Central memory CD8-positive, alpha-beta T cell (primary cell): ENCODE data around the gene CSNK1D.
A peak's percentile ranks its signal among the peaks of the same experiment; 100 is the strongest.
"Not testable (repeated sequence)": the region's sequence is repeated elsewhere in the genome, so short reads cannot be mapped to it uniquely, and the experiment has no call there.

Experiments used
- ATAC-seq: fragments of 150-1000 bp; cut with Tn5 transposase; replicated peaks from 2 replicates; pipeline ENCODE4 v1.10.0; 2022; ENCODE audit warnings: mild to moderate bottlenecking, moderate FRiP score, moderate number of reproducible peaks; ENCODE audit not compliant: poor library complexity, severe bottlenecking; ENCODE audit errors: extremely low read depth
- DNase-seq, 2 donors: peaks; one replicate each; pipeline ENCODE4 v3.0.0; 2021; ENCODE audit warnings: low spot score in 2 of 2
- H3K27ac Mint-ChIP-seq: one replicate; pipeline ENCODE4 v1.8.0; 2022; ENCODE audit warnings: low read depth, mild to moderate bottlenecking, moderate library complexity, mixed read lengths
- H3K27me3 Mint-ChIP-seq: one replicate; pipeline ENCODE4 v1.8.0; 2022; ENCODE audit warnings: mixed read lengths
- H3K36me3 Mint-ChIP-seq: one replicate; pipeline ENCODE4 v1.8.0; 2022; ENCODE audit warnings: mild to moderate bottlenecking, moderate library complexity, mixed read lengths; ENCODE audit not compliant: insufficient read depth
- H3K4me1 Mint-ChIP-seq: one replicate; pipeline ENCODE4 v1.8.0; 2022; ENCODE audit warnings: mixed read lengths
- H3K4me3 Mint-ChIP-seq: one replicate; pipeline ENCODE4 v1.8.0; 2022; ENCODE audit warnings: mild to moderate bottlenecking, moderate library complexity, mixed read lengths
- H3K9me3 Mint-ChIP-seq: one replicate; pipeline ENCODE4 v1.8.0; 2022; ENCODE audit warnings: mixed read lengths

Gene CSNK1D

GRCh38 chr17:82254746-82255145, 18.8 kb downstream of the CSNK1D start:
- not testable (repeated sequence) for H3K27me3 Mint-ChIP-seq, ATAC-seq, H3K4me3 Mint-ChIP-seq, DNase-seq, H3K9me3 Mint-ChIP-seq, H3K27ac Mint-ChIP-seq
- H3K4me1 Mint-ChIP-seq: peaks cover 31% of the 10 kb centered on the region
- peaks cover 74% of the 10 kb centered on the region for H3K36me3 Mint-ChIP-seq

- not testable (repeated sequence) for H3K27me3 Mint-ChIP-seq, H3K9me3 Mint-ChIP-seq, DNase-seq, H3K27ac Mint-ChIP-seq, ATAC-seq, H3K4me3 Mint-ChIP-seq
- Mint-ChIP-seq H3K4me1 (peaks cover 26% of the 10 kb centered on the region), H3K36me3 (peaks cover 74% of the 10 kb centered on the region)
Observed at GRCh38 chr17:82254096-82254495, 19.4 kb downstream of the CSNK1D start.

- peak overlapping the region; percentile 69 for H3K27ac Mint-ChIP-seq
- H3K4me1 Mint-ChIP-seq: peaks cover 25% of the 10 kb centered on the region
- no peak for ATAC-seq
- no peaks in the 10 kb centered on the region for H3K9me3 Mint-ChIP-seq
- peaks cover 73% of the 10 kb centered on the region for H3K36me3 Mint-ChIP-seq
- no peaks in the 10 kb centered on the region for H3K27me3 Mint-ChIP-seq
- no peak overlapping the region for H3K4me3 Mint-ChIP-seq
- no peak for DNase-seq
Observed at GRCh38 chr17:82253179-82253544, 20.3 kb downstream of the CSNK1D start.

- no peak for DNase-seq
- Mint-ChIP-seq H3K27ac (peak overlapping the region; percentile 69), H3K9me3 (no peaks in the 10 kb centered on the region)
Observed at GRCh38 chr17:82252511-82253178, 20.9 kb downstream of the CSNK1D start.

GRCh38 chr17:82250868-82251500, 22.5 kb downstream of the CSNK1D start:
- H3K9me3 Mint-ChIP-seq: no peaks in the 10 kb centered on the region
- peaks cover 73% of the 10 kb centered on the region for H3K36me3 Mint-ChIP-seq
- H3K27ac Mint-ChIP-seq: no peak overlapping the region
- ATAC-seq: no peak
- DNase-seq: no peak
- no peak overlapping the region for H3K4me3 Mint-ChIP-seq
- peaks cover 36% of the 10 kb centered on the region for H3K4me1 Mint-ChIP-seq
- H3K27me3 Mint-ChIP-seq: no peaks in the 10 kb centered on the region

More at GRCh38 chr17:82252511-82253178, 20.9 kb downstream of the CSNK1D start:
- H3K36me3 Mint-ChIP-seq: peaks cover 74% of the 10 kb centered on the region
- peaks cover 28% of the 10 kb centered on the region for H3K4me1 Mint-ChIP-seq
- no peak for ATAC-seq
- H3K27me3 Mint-ChIP-seq: no peaks in the 10 kb centered on the region
- no peak overlapping the region for H3K4me3 Mint-ChIP-seq

- no peak for ATAC-seq
- H3K4me3 Mint-ChIP-seq: no peak overlapping the region
- H3K36me3 Mint-ChIP-seq: peaks cover 73% of the 10 kb centered on the region
- H3K9me3 Mint-ChIP-seq: no peaks in the 10 kb centered on the region
- H3K4me1 Mint-ChIP-seq: peaks cover 30% of the 10 kb centered on the region
- H3K27me3 Mint-ChIP-seq: no peaks in the 10 kb centered on the region
- DNase-seq: no peak
- H3K27ac Mint-ChIP-seq: no peak overlapping the region
Observed at GRCh38 chr17:82249896-82250581, 23.5 kb downstream of the CSNK1D start.

GRCh38 chr17:82248815-82249674, 24.5 kb downstream of the CSNK1D start:
- no peak for ATAC-seq

GRCh38 chr17:82247856-82248671, 25.4 kb downstream of the CSNK1D start:
- no peaks in the 10 kb centered on the region for H3K9me3 Mint-ChIP-seq
- H3K4me3 Mint-ChIP-seq: no peak overlapping the region
- H3K27ac Mint-ChIP-seq: peak overlapping the region; percentile 35
- H3K36me3 Mint-ChIP-seq: peaks cover 88% of the 10 kb centered on the region
- no peak for ATAC-seq
- no peaks in the 10 kb centered on the region for H3K27me3 Mint-ChIP-seq
- peaks cover 43% of the 10 kb centered on the region for H3K4me1 Mint-ChIP-seq
- DNase-seq: no peak

More at GRCh38 chr17:82248815-82249674, 24.5 kb downstream of the CSNK1D start:
- no peaks in the 10 kb centered on the region for H3K9me3 Mint-ChIP-seq
- H3K36me3 Mint-ChIP-seq: peaks cover 83% of the 10 kb centered on the region
- H3K27ac Mint-ChIP-seq: peak overlapping the region; percentile 35
- H3K27me3 Mint-ChIP-seq: no peaks in the 10 kb centered on the region
- H3K4me1 Mint-ChIP-seq: peaks cover 40% of the 10 kb centered on the region
- no peak for DNase-seq
- H3K4me3 Mint-ChIP-seq: no peak overlapping the region

GRCh38 chr17:82247182-82247823, 26.2 kb downstream of the CSNK1D start:
- DNase-seq (no peak), ATAC-seq (no peak)
- H3K4me1 Mint-ChIP-seq: peaks cover 48% of the 10 kb centered on the region
- H3K27me3 Mint-ChIP-seq: no peaks in the 10 kb centered on the region
- peaks cover 88% of the 10 kb centered on the region for H3K36me3 Mint-ChIP-seq
- peak overlapping the region; percentile 19 for H3K27ac Mint-ChIP-seq
- no peaks in the 10 kb centered on the region for H3K9me3 Mint-ChIP-seq
- H3K4me3 Mint-ChIP-seq: no peak overlapping the region

GRCh38 chr17:82246365-82247181, 26.9 kb downstream of the CSNK1D start:
- peak overlapping the region; percentile 61 for H3K27ac Mint-ChIP-seq
- ATAC-seq: no peak
- peak overlapping the region; percentile 6 for H3K4me3 Mint-ChIP-seq
- no peak for DNase-seq
- no peaks in the 10 kb centered on the region for H3K27me3 Mint-ChIP-seq
- H3K4me1 Mint-ChIP-seq: peaks cover 51% of the 10 kb centered on the region
- H3K9me3 Mint-ChIP-seq: no peaks in the 10 kb centered on the region
- H3K36me3 Mint-ChIP-seq: peaks cover 86% of the 10 kb centered on the region

GRCh38 chr17:82246040-82246364, 27.5 kb downstream of the CSNK1D start:
- no peaks in the 10 kb centered on the region for H3K9me3 Mint-ChIP-seq
- H3K4me1 Mint-ChIP-seq: peaks cover 54% of the 10 kb centered on the region
- peak overlapping the region; percentile 61 for H3K27ac Mint-ChIP-seq
- DNase-seq: no peak
- H3K4me3 Mint-ChIP-seq: peak overlapping the region; percentile 6
- H3K27me3 Mint-ChIP-seq: no peaks in the 10 kb centered on the region
- no peak for ATAC-seq
- H3K36me3 Mint-ChIP-seq: peaks cover 81% of the 10 kb centered on the region
